Measurements from ENCODE around the gene DACH1. TPM values are rescaled to one million over a fixed set of nuclear protein-coding genes. Genes with fewer than 3 reads are reported as not detected.
"Not testable (repeated sequence)": the region's sequence is repeated elsewhere in the genome, so short reads cannot be mapped to it uniquely, and the experiment has no call there.

DACH1 gene
- total RNA-seq, 2 experiments from 2014 or later: 0.71 to 0.89 TPM

- DNase-seq (no peak), ATAC-seq (ENCODE audit: poor library complexity) (no peak)
- H3K27ac ChIP-seq (ENCODE audit: low read depth in 1 of 2, low read length in 2 of 2): no peak overlapping the region
- Mint-ChIP-seq H3K4me3 (no peak overlapping the region), H3K4me1 (ENCODE audit: low read depth) (no peaks in the 10 kb centered on the region), H3K9me3 (no peaks in the 10 kb centered on the region), H3K36me3 (ENCODE audit: low read depth) (no peaks in the 10 kb centered on the region), H3K27ac (no peak overlapping the region), H3K27me3 (no peaks in the 10 kb centered on the region)
- H3K36me3 ChIP-seq (ENCODE audit: insufficient read depth, low read length): no peaks in the 10 kb centered on the region
- H3K9me3 ChIP-seq (ENCODE audit: control insufficient read depth in 1 of 2, insufficient read depth in 1 of 2, low read length in 2 of 2): no peaks in the 10 kb centered on the region
- POLR2A ChIA-PET: no interaction called here
- no peaks in the 10 kb centered on the region for H3K27me3 ChIP-seq (ENCODE audit: control insufficient read depth in 1 of 2, insufficient read depth in 2 of 2, low read length in 2 of 2)
- no peaks in the 10 kb centered on the region for H3K4me1 ChIP-seq (ENCODE audit: insufficient read depth, low read length)
- intact Hi-C loops (cut with DNase I, micrococcal nuclease): no loop called here
- no peak for TF ChIP-seq CTCF (IDR thresholded peaks at IDR 0.05)
- CTCF ChIA-PET: no interaction called here
- no peak overlapping the region for H3K4me3 ChIP-seq (ENCODE audit: low read length)
Observed at GRCh38 chr13:71780546-71780945, 86.5 kb downstream of the DACH1 start.

- intact Hi-C loops (cut with DNase I, micrococcal nuclease); H3K27me3 Mint-ChIP-seq; POLR2A ChIA-PET; H3K36me3 ChIP-seq (ENCODE audit: insufficient read depth, low read length); H3K36me3 Mint-ChIP-seq (ENCODE audit: low read depth); H3K27ac Mint-ChIP-seq; H3K9me3 ChIP-seq (ENCODE audit: control insufficient read depth in 1 of 2, insufficient read depth in 1 of 2, low read length in 2 of 2); ATAC-seq (ENCODE audit: poor library complexity); H3K4me1 Mint-ChIP-seq (ENCODE audit: low read depth); H3K27ac ChIP-seq (ENCODE audit: low read depth in 1 of 2, low read length in 2 of 2); CTCF ChIA-PET; H3K4me3 ChIP-seq (ENCODE audit: low read length); H3K9me3 Mint-ChIP-seq; H3K4me3 Mint-ChIP-seq; H3K27me3 ChIP-seq (ENCODE audit: control insufficient read depth in 1 of 2, insufficient read depth in 2 of 2, low read length in 2 of 2); H3K4me1 ChIP-seq (ENCODE audit: insufficient read depth, low read length); DNase-seq: not testable (repeated sequence)
Observed at GRCh38 chr13:71778998-71779397, 88.0 kb downstream of the DACH1 start.

DNA sequence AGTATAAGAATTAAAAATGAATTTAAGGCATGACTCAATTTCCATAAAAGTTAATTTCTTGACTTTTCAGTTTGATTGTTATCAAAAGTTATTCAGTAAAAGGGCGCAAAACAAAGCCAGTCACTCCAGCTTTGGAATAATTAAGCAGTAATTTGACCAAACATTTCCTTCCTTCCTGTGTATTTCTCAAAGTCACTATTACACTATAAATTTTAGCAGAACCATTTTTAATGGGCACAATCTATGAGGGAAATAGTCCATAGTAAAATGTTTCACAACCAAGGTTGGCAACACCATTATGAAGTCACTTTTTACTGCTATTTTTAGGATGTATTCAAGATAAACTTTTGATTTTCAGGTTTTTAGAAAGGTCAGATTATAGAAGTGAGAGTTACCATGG is 91.0 kb downstream of the DACH1 start:
- H3K36me3 ChIP-seq (ENCODE audit: insufficient read depth, low read length): no peaks in the 10 kb centered on the region
- no peaks in the 10 kb centered on the region for H3K9me3 ChIP-seq (ENCODE audit: control insufficient read depth in 1 of 2, insufficient read depth in 1 of 2, low read length in 2 of 2)
- Mint-ChIP-seq H3K9me3 (no peaks in the 10 kb centered on the region), H3K4me1 (ENCODE audit: low read depth) (no peaks in the 10 kb centered on the region), H3K4me3 (no peak overlapping the region), H3K36me3 (ENCODE audit: low read depth) (no peaks in the 10 kb centered on the region), H3K27me3 (no peaks in the 10 kb centered on the region), H3K27ac (no peak overlapping the region)
- TF ChIP-seq CTCF (IDR thresholded peaks at IDR 0.05): no peak
- H3K27ac ChIP-seq (ENCODE audit: low read depth in 1 of 2, low read length in 2 of 2): no peak overlapping the region
- ATAC-seq (ENCODE audit: poor library complexity): no peak
- H3K4me3 ChIP-seq (ENCODE audit: low read length): no peak overlapping the region
- no peak for DNase-seq
- ChIA-PET POLR2A (no interaction called here), CTCF (no interaction called here)
- H3K4me1 ChIP-seq (ENCODE audit: insufficient read depth, low read length): no peaks in the 10 kb centered on the region
- intact Hi-C loops (cut with DNase I, micrococcal nuclease): no loop called here
- H3K27me3 ChIP-seq (ENCODE audit: control insufficient read depth in 1 of 2, insufficient read depth in 2 of 2, low read length in 2 of 2): no peaks in the 10 kb centered on the region

DNA sequence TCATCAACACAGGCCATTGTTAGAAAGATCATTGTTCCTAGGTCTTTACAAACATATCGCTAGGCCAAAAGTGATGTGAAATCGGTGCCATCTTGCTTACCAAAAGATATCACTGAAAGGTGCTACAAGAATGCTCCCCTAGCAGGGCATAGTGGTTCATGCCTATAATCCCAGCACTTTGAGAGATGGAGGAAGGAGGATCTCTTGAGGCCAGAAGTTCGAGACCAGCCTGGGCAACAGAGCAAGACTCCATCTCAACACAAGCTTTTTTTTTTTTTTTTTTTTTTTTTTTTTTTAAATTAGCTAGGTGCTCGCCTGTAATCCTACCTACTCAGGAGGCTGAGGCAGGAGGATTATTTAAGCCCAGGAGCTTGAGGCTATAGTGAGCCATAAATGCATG is 92.1 kb downstream of the DACH1 start:
- Histone ChIP-seq H3K4me1 (ENCODE audit: insufficient read depth, low read length) (no peaks in the 10 kb centered on the region), H3K27me3 (ENCODE audit: control insufficient read depth in 1 of 2, insufficient read depth in 2 of 2, low read length in 2 of 2) (no peaks in the 10 kb centered on the region), H3K9me3 (ENCODE audit: control insufficient read depth in 1 of 2, insufficient read depth in 1 of 2, low read length in 2 of 2) (no peaks in the 10 kb centered on the region), H3K36me3 (ENCODE audit: insufficient read depth, low read length) (no peaks in the 10 kb centered on the region), H3K4me3 (ENCODE audit: low read length) (no peak overlapping the region), H3K27ac (ENCODE audit: low read depth in 1 of 2, low read length in 2 of 2) (no peak overlapping the region)
- no peak for TF ChIP-seq CTCF (IDR thresholded peaks at IDR 0.05)
- Mint-ChIP-seq H3K4me3 (no peak overlapping the region), H3K9me3 (no peaks in the 10 kb centered on the region), H3K27ac (no peak overlapping the region), H3K36me3 (ENCODE audit: low read depth) (no peaks in the 10 kb centered on the region), H3K27me3 (no peaks in the 10 kb centered on the region), H3K4me1 (ENCODE audit: low read depth) (no peaks in the 10 kb centered on the region)
- ChIA-PET CTCF (no interaction called here), POLR2A (no interaction called here)
- intact Hi-C loops (cut with DNase I, micrococcal nuclease): no loop called here
- no peak for DNase-seq
- no peak for ATAC-seq (ENCODE audit: poor library complexity)

Measured in CD4-positive, alpha-beta T cell (primary cell).